Measurements from ENCODE around the gene TARBP1.
A peak's percentile ranks its signal among the peaks of the same experiment; 100 is the strongest.

TARBP1 gene

GRCh38 chr1:234477386-234478151, 1.4 kb downstream of the TARBP1 start:
- Histone ChIP-seq H3K4me1 (ENCODE audit: control insufficient read depth, low read depth, low read length) (peaks cover 15% of the 10 kb centered on the region), H3K27ac (ENCODE audit: low read length) (no peak overlapping the region)

GRCh38 chr1:234476172-234476571, 2.8 kb downstream of the TARBP1 start:
- peaks cover 9% of the 10 kb centered on the region for H3K27me3 ChIP-seq (ENCODE audit: control insufficient read depth, insufficient read depth, low read length)
- no peaks in the 10 kb centered on the region for H3K9me3 ChIP-seq (ENCODE audit: control insufficient read depth, low read depth, low read length)
- no peak overlapping the region for H3K4me3 ChIP-seq (ENCODE audit: low read length)
- no peak overlapping the region for H3K9ac ChIP-seq (ENCODE audit: low read length)
- H3K36me3 ChIP-seq (ENCODE audit: control insufficient read depth, low read depth, low read length), result no peaks in the 10 kb centered on the region
- peaks cover 15% of the 10 kb centered on the region for H3K4me1 ChIP-seq (ENCODE audit: control insufficient read depth, low read depth, low read length)
- no peak overlapping the region for H3K27ac ChIP-seq (ENCODE audit: low read length)

More at GRCh38 chr1:234477386-234478151, 1.4 kb downstream of the TARBP1 start:
- no peaks in the 10 kb centered on the region for H3K9me3 ChIP-seq (ENCODE audit: control insufficient read depth, low read depth, low read length)
- no peaks in the 10 kb centered on the region for H3K36me3 ChIP-seq (ENCODE audit: control insufficient read depth, low read depth, low read length)
- peaks cover 19% of the 10 kb centered on the region for H3K27me3 ChIP-seq (ENCODE audit: control insufficient read depth, insufficient read depth, low read length)
- peak overlapping the region; percentile 16 for H3K9ac ChIP-seq (ENCODE audit: low read length)
- peak overlapping the region; percentile 73 for H3K4me3 ChIP-seq (ENCODE audit: low read length)

- Histone ChIP-seq H3K9ac (ENCODE audit: low read length) (no peak overlapping the region), H3K4me3 (ENCODE audit: low read length) (no peak overlapping the region), H3K36me3 (ENCODE audit: control insufficient read depth, low read depth, low read length) (no peaks in the 10 kb centered on the region), H3K4me1 (ENCODE audit: control insufficient read depth, low read depth, low read length) (peaks cover 15% of the 10 kb centered on the region), H3K27me3 (ENCODE audit: control insufficient read depth, insufficient read depth, low read length) (peaks cover 9% of the 10 kb centered on the region), H3K27ac (ENCODE audit: low read length) (no peak overlapping the region), H3K9me3 (ENCODE audit: control insufficient read depth, low read depth, low read length) (no peaks in the 10 kb centered on the region)
Observed at GRCh38 chr1:234475167-234475793, 3.7 kb downstream of the TARBP1 start.

- no peak overlapping the region for H3K27ac ChIP-seq (ENCODE audit: low read length)
- no peaks in the 10 kb centered on the region for H3K36me3 ChIP-seq (ENCODE audit: control insufficient read depth, low read depth, low read length)
- H3K4me3 ChIP-seq (ENCODE audit: low read length), result no peak overlapping the region
- no peaks in the 10 kb centered on the region for H3K9me3 ChIP-seq (ENCODE audit: control insufficient read depth, low read depth, low read length)
- H3K9ac ChIP-seq (ENCODE audit: low read length), result no peak overlapping the region
- H3K27me3 ChIP-seq (ENCODE audit: control insufficient read depth, insufficient read depth, low read length), result peaks cover 4% of the 10 kb centered on the region
- H3K4me1 ChIP-seq (ENCODE audit: control insufficient read depth, low read depth, low read length), result peaks cover 15% of the 10 kb centered on the region
Observed at GRCh38 chr1:234474375-234474774, 4.6 kb downstream of the TARBP1 start.

GRCh38 chr1:234473118-234473517, 5.9 kb downstream of the TARBP1 start:
- Histone ChIP-seq H3K9ac (ENCODE audit: low read length) (no peak overlapping the region), H3K27me3 (ENCODE audit: control insufficient read depth, insufficient read depth, low read length) (peaks cover 4% of the 10 kb centered on the region), H3K36me3 (ENCODE audit: control insufficient read depth, low read depth, low read length) (no peaks in the 10 kb centered on the region), H3K27ac (ENCODE audit: low read length) (no peak overlapping the region), H3K4me1 (ENCODE audit: control insufficient read depth, low read depth, low read length) (peaks cover 15% of the 10 kb centered on the region), H3K4me3 (ENCODE audit: low read length) (no peak overlapping the region), H3K9me3 (ENCODE audit: control insufficient read depth, low read depth, low read length) (no peaks in the 10 kb centered on the region)

- H3K27me3 ChIP-seq (ENCODE audit: control insufficient read depth, insufficient read depth, low read length), result no peaks in the 10 kb centered on the region
- no peaks in the 10 kb centered on the region for H3K9me3 ChIP-seq (ENCODE audit: control insufficient read depth, low read depth, low read length)
- no peak overlapping the region for H3K4me3 ChIP-seq (ENCODE audit: low read length)
- peaks cover 14% of the 10 kb centered on the region for H3K36me3 ChIP-seq (ENCODE audit: control insufficient read depth, low read depth, low read length)
- H3K27ac ChIP-seq (ENCODE audit: low read length), result no peak overlapping the region
- no peak overlapping the region for H3K9ac ChIP-seq (ENCODE audit: low read length)
- H3K4me1 ChIP-seq (ENCODE audit: control insufficient read depth, low read depth, low read length), result no peaks in the 10 kb centered on the region
Observed at GRCh38 chr1:234469376-234469775, 9.6 kb downstream of the TARBP1 start.

GRCh38 chr1:234468580-234468979, 10.4 kb downstream of the TARBP1 start:
- no peaks in the 10 kb centered on the region for H3K4me1 ChIP-seq (ENCODE audit: control insufficient read depth, low read depth, low read length)
- H3K27ac ChIP-seq (ENCODE audit: low read length), result no peak overlapping the region
- H3K4me3 ChIP-seq (ENCODE audit: low read length), result no peak overlapping the region
- H3K27me3 ChIP-seq (ENCODE audit: control insufficient read depth, insufficient read depth, low read length), result no peaks in the 10 kb centered on the region
- no peak overlapping the region for H3K9ac ChIP-seq (ENCODE audit: low read length)
- no peaks in the 10 kb centered on the region for H3K9me3 ChIP-seq (ENCODE audit: control insufficient read depth, low read depth, low read length)
- H3K36me3 ChIP-seq (ENCODE audit: control insufficient read depth, low read depth, low read length), result peaks cover 14% of the 10 kb centered on the region

- Histone ChIP-seq H3K9me3 (ENCODE audit: control insufficient read depth, low read depth, low read length) (no peaks in the 10 kb centered on the region), H3K27ac (ENCODE audit: low read length) (no peak overlapping the region), H3K9ac (ENCODE audit: low read length) (no peak overlapping the region), H3K36me3 (ENCODE audit: control insufficient read depth, low read depth, low read length) (peaks cover 19% of the 10 kb centered on the region), H3K4me1 (ENCODE audit: control insufficient read depth, low read depth, low read length) (no peaks in the 10 kb centered on the region), H3K4me3 (ENCODE audit: low read length) (no peak overlapping the region), H3K27me3 (ENCODE audit: control insufficient read depth, insufficient read depth, low read length) (no peaks in the 10 kb centered on the region)
Observed at GRCh38 chr1:234467821-234468220, 11.2 kb downstream of the TARBP1 start.

GRCh38 chr1:234466945-234467344, 12.0 kb downstream of the TARBP1 start:
- H3K9ac ChIP-seq (ENCODE audit: low read length), result no peak overlapping the region
- no peaks in the 10 kb centered on the region for H3K9me3 ChIP-seq (ENCODE audit: control insufficient read depth, low read depth, low read length)
- no peaks in the 10 kb centered on the region for H3K4me1 ChIP-seq (ENCODE audit: control insufficient read depth, low read depth, low read length)
- no peak overlapping the region for H3K4me3 ChIP-seq (ENCODE audit: low read length)
- no peaks in the 10 kb centered on the region for H3K27me3 ChIP-seq (ENCODE audit: control insufficient read depth, insufficient read depth, low read length)
- peaks cover 19% of the 10 kb centered on the region for H3K36me3 ChIP-seq (ENCODE audit: control insufficient read depth, low read depth, low read length)
- H3K27ac ChIP-seq (ENCODE audit: low read length), result no peak overlapping the region

- Histone ChIP-seq H3K36me3 (ENCODE audit: control insufficient read depth, low read depth, low read length) (peaks cover 22% of the 10 kb centered on the region), H3K27me3 (ENCODE audit: control insufficient read depth, insufficient read depth, low read length) (no peaks in the 10 kb centered on the region)
Observed at GRCh38 chr1:234463749-234464148, 15.2 kb downstream of the TARBP1 start.

GRCh38 chr1:234460652-234461051, 18.3 kb downstream of the TARBP1 start:
- H3K9ac ChIP-seq (ENCODE audit: low read length), result no peak overlapping the region
- H3K9me3 ChIP-seq (ENCODE audit: control insufficient read depth, low read depth, low read length), result no peaks in the 10 kb centered on the region
- H3K4me1 ChIP-seq (ENCODE audit: control insufficient read depth, low read depth, low read length), result no peaks in the 10 kb centered on the region
- H3K36me3 ChIP-seq (ENCODE audit: control insufficient read depth, low read depth, low read length), result peaks cover 23% of the 10 kb centered on the region
- H3K4me3 ChIP-seq (ENCODE audit: low read length), result no peak overlapping the region
- no peak overlapping the region for H3K27ac ChIP-seq (ENCODE audit: low read length)
- H3K27me3 ChIP-seq (ENCODE audit: control insufficient read depth, insufficient read depth, low read length), result no peaks in the 10 kb centered on the region

More at GRCh38 chr1:234463749-234464148, 15.2 kb downstream of the TARBP1 start:
- Histone ChIP-seq H3K9ac (ENCODE audit: low read length) (no peak overlapping the region), H3K4me1 (ENCODE audit: control insufficient read depth, low read depth, low read length) (no peaks in the 10 kb centered on the region), H3K27ac (ENCODE audit: low read length) (no peak overlapping the region), H3K9me3 (ENCODE audit: control insufficient read depth, low read depth, low read length) (no peaks in the 10 kb centered on the region), H3K4me3 (ENCODE audit: low read length) (no peak overlapping the region)
